MCF 10A (cell line): ENCODE results near the gene INTS1. TPM values are rescaled to one million over a fixed set of nuclear protein-coding genes. Genes with fewer than 3 reads are reported as not detected.

Experiments used
- BruUV-seq: library from RNA; stranded (reverse); fragments of 400-500 nt; replicated peaks from 2 replicates; lab custom pipeline; 2021; lab: Mats Ljungman, UMichigan
- CTCF ChIA-PET: fragments of 300-600 bp; sonication (Branson Sonifier 250); formaldehyde crosslinking; extraction: SDS; loops from one replicate; lab custom pipeline; 2021; ENCODE audit warnings: antibody characterized with exemption, inconsistent platforms; lab: Yijun Ruan, JAX
- POLR2A ChIA-PET: fragments of 300-600, 350-650 bp; sonication (Branson Sonifier 250); formaldehyde crosslinking; extraction: SDS; loops from one replicate; lab custom pipeline; 2020; ENCODE audit warnings: antibody characterized with exemption, inconsistent platforms; lab: Yijun Ruan, JAX
- DNase-seq: peaks from one replicate; pipeline ENCODE4 v3.0.0-alpha.2; 2018; ENCODE audit not compliant: unreplicated experiment
- H3K27ac Mint-ChIP-seq: one replicate; pipeline ENCODE4 v1.8.0; 2022; ENCODE audit warnings: mild to moderate bottlenecking, low read depth, mixed read lengths; ENCODE audit not compliant: unreplicated experiment
- H3K27me3 Mint-ChIP-seq: one replicate; pipeline ENCODE4 v1.8.0; 2022; ENCODE audit warnings: mixed read lengths; ENCODE audit not compliant: insufficient read depth, unreplicated experiment
- H3K36me3 Mint-ChIP-seq: one replicate; pipeline ENCODE4 v1.8.0; 2022; ENCODE audit warnings: mild to moderate bottlenecking, moderate library complexity, mixed read lengths; ENCODE audit not compliant: insufficient read depth, unreplicated experiment
- H3K4me1 Mint-ChIP-seq: one replicate; pipeline ENCODE4 v1.8.0; 2022; ENCODE audit warnings: mixed read lengths; ENCODE audit not compliant: insufficient read depth, unreplicated experiment
- H3K4me3 Mint-ChIP-seq: one replicate; pipeline ENCODE4 v1.8.0; 2022; ENCODE audit warnings: mild to moderate bottlenecking, moderate library complexity, mixed read lengths; ENCODE audit not compliant: unreplicated experiment
- H3K9me3 Mint-ChIP-seq: one replicate; pipeline ENCODE4 v1.8.0; 2022; ENCODE audit warnings: mixed read lengths; ENCODE audit not compliant: unreplicated experiment
- intact Hi-C: fragments of 100-400 bp; cut with micrococcal nuclease; formaldehyde crosslinking; loops from 2 replicates; pipeline ENCODE4 v1.14.1; 2022
- total RNA-seq: library from RNA; stranded (reverse); gene quantifications from 2 replicates; pipeline ENCODE4 v1.2.3, GENCODE V29; 2022
- TF ChIP-seq, protein P1 (sequence below): fragments of 200-600 bp; IDR thresholded peaks from one replicate; pipeline ENCODE4 v1.8.0; 2022; ENCODE audit warnings: antibody characterized with exemption, mild to moderate bottlenecking; ENCODE audit not compliant: unreplicated experiment

INTS1 gene
- total RNA-seq, 1 experiment from 2014 or later: 86.3 TPM

DNA sequence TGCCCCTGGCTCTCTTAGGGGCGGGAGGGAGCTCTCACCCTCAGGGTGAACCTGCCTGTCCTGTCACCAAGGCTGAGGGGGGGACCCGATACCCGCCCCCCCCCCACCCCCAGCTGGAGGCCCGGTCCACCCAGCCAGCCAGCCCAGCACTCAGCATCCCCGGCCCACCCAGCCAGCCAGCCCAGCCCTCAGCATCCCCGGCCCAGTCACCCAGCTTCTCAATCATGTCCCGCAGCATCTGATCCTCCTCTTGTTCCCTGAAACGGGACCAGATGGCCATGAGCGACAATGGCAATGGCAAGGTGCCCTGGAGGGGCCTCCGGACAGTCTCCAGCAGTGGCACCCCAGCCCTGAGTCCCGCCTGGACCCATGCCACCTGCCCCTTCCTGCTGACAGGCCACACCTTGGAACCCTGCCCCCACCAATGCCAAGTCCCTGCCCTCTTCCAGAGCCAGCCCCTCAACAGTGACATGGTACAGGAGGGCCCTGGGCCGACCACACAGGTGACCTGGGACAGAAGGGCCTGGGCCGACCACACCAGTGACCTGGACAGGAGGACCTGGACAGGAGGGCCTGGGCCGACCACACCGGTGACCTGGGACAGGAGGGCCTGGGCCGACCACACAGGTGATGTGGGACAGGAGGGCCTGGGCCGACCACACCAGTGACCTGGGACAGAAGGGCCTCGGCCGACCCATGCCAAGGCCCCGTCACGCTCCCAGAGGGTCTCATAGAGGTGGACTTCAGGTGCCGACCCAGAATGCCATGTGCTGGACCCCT lies 69.1 kb downstream of the INTS1 start:
- POLR2A ChIA-PET: no interaction called here
- intact Hi-C loops: loop anchor here (5.0 kb wide), 1 partner anchor 37 kb away; no protein-coding TSS in a partner anchor
- no TSS peak for BruUV-seq
- no peak for DNase-seq
- Mint-ChIP-seq H3K4me3 (no peak overlapping the region), H3K27me3 (no peaks in the 10 kb centered on the region), H3K4me1 (peaks cover 6% of the 10 kb centered on the region), H3K36me3 (peaks cover 18% of the 10 kb centered on the region), H3K9me3 (no peaks in the 10 kb centered on the region), H3K27ac (no peak overlapping the region)
- TF ChIP-seq, protein P1, sequence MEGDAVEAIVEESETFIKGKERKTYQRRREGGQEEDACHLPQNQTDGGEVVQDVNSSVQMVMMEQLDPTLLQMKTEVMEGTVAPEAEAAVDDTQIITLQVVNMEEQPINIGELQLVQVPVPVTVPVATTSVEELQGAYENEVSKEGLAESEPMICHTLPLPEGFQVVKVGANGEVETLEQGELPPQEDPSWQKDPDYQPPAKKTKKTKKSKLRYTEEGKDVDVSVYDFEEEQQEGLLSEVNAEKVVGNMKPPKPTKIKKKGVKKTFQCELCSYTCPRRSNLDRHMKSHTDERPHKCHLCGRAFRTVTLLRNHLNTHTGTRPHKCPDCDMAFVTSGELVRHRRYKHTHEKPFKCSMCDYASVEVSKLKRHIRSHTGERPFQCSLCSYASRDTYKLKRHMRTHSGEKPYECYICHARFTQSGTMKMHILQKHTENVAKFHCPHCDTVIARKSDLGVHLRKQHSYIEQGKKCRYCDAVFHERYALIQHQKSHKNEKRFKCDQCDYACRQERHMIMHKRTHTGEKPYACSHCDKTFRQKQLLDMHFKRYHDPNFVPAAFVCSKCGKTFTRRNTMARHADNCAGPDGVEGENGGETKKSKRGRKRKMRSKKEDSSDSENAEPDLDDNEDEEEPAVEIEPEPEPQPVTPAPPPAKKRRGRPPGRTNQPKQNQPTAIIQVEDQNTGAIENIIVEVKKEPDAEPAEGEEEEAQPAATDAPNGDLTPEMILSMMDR: no peak
- CTCF ChIA-PET: interaction anchor here (0.6 to 1.0 kb wide), 2 partner anchors 17 to 212 kb away, joined by 3 to 4 read pairs; no protein-coding TSS in a partner anchor

DNA sequence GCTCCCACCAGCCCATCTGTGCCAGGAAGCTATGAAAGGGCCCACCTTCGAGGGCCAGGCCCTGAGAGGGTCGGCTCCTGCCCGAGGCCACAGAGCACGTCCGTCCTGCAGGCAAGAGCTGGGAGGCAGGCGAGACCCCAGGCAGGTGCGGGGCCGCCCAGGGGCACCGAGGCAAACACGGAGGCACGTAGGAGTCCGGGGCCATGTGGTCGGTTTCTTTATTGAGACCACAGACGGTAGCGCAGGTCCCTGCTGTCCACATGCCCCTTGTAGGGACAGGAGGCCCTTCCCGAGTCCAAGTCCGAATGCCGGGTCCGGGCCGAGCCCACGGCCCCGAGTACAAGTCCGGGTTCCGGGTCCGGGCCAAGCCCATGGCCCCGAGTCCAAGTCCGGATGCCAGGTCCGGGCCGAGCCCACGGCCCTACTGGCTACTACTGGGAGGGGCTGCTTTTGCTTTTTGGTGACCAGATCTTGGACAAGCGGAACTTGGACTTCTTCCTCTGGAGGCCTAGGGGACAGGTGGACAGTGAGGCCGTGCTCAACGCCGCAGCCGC lies 69.9 kb downstream of the INTS1 start:
- Mint-ChIP-seq H3K4me1 (peaks cover 6% of the 10 kb centered on the region), H3K36me3 (peaks cover 18% of the 10 kb centered on the region), H3K4me3 (no peak overlapping the region), H3K27me3 (no peaks in the 10 kb centered on the region), H3K9me3 (no peaks in the 10 kb centered on the region), H3K27ac (no peak overlapping the region)
- ChIA-PET POLR2A (no interaction called here), CTCF (interaction anchor here (1.0 to 4.1 kb wide), 6 partner anchors 10 to 241 kb away, joined by 3 to 25 read pairs (median 5); no protein-coding TSS in a partner anchor)
- no TSS peak for BruUV-seq
- DNase-seq: no peak
- intact Hi-C loops: loop anchor here (5.0 kb wide), 1 partner anchor 38 kb away; no protein-coding TSS in a partner anchor
- TF ChIP-seq, protein P1: no peak

DNA sequence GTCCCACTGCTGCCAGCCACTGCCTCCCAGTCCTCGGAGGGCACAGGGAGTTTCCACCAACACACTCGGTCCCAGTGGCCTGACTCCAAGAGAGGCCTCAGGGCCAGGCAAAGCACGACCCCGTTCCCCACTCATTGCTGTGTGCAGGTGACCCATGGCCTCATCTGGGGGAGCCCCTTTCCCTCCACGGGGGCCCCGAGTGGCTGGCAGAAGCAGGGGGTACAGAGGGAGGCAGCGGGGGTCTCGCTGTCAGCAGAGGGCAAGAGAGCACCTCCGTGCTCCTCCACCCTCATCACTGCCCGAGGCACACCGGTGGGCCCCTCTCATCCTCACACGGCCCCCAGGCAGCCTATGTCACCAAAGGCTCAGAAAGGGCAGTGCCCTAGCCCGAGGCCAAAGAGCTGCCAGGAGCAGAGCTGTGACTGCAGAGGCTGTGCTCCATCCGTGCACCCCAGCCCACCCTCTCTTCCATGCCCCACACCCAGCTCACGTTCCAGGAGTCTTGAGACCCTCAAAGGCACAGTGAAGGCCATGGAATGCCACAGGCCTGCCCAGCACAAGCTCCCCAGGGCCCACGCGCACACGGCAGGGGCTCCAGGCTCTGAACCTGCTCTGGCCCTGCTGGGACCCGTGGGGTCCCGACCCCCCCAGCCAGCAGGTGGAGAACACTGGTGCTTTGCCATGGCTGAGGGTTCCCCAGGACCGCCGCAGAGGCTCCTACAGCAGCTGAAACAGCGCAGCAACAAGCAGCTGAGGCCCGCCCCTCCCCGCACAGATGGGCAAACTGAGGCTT lies 70.9 kb downstream of the INTS1 start:
- Mint-ChIP-seq H3K4me1 (peaks cover 6% of the 10 kb centered on the region), H3K9me3 (no peaks in the 10 kb centered on the region), H3K36me3 (peaks cover 18% of the 10 kb centered on the region), H3K4me3 (no peak overlapping the region), H3K27ac (peak overlapping the region; percentile 3), H3K27me3 (no peaks in the 10 kb centered on the region)
- CTCF ChIA-PET: interaction anchor here (0.6 to 4.1 kb wide), 17 partner anchors 8 to 341 kb away, joined by 3 to 25 read pairs (median 5); no protein-coding TSS in a partner anchor
- intact Hi-C loops: loop anchor here (5.0 kb wide), 1 partner anchor 39 kb away; no protein-coding TSS in a partner anchor
- DNase-seq: no peak
- TF ChIP-seq, protein P1: no peak
- POLR2A ChIA-PET: interaction anchor here (1.2 kb wide), 1 partner anchor 295 kb away, joined by 4 read pairs; a partner anchor contains a TSS
- no TSS peak for BruUV-seq
